IPS-15b (cell line): ENCODE results near the gene SSX2IP.
"Not testable (repeated sequence)": the region's sequence is repeated elsewhere in the genome, so short reads cannot be mapped to it uniquely, and the experiment has no call there.

Experiments used
- H3K27me3 ChIP-seq: one replicate; pipeline ENCODE4 v1.6.1; 2013; ENCODE audit warnings: low read length; ENCODE audit not compliant: control insufficient read depth, insufficient read depth
- H3K36me3 ChIP-seq: one replicate; pipeline ENCODE4 v1.6.1; 2013; ENCODE audit warnings: low read length; ENCODE audit not compliant: control insufficient read depth, insufficient read depth
- H3K4me1 ChIP-seq: one replicate; pipeline ENCODE4 v1.6.1; 2013; ENCODE audit warnings: mild to moderate bottlenecking, low read length; ENCODE audit not compliant: control insufficient read depth, insufficient read depth
- H3K4me3 ChIP-seq: one replicate; pipeline ENCODE4 v1.5.1; 2013; ENCODE audit warnings: low read depth, low read length
- H3K9ac ChIP-seq: one replicate; pipeline ENCODE4 v1.6.1; 2013; ENCODE audit warnings: low read depth, mild to moderate bottlenecking, low read length
- H3K9me3 ChIP-seq: one replicate; pipeline ENCODE4 v1.6.1; 2013; ENCODE audit warnings: mild to moderate bottlenecking, low read length; ENCODE audit not compliant: control insufficient read depth, insufficient read depth

SSX2IP gene

DNA sequence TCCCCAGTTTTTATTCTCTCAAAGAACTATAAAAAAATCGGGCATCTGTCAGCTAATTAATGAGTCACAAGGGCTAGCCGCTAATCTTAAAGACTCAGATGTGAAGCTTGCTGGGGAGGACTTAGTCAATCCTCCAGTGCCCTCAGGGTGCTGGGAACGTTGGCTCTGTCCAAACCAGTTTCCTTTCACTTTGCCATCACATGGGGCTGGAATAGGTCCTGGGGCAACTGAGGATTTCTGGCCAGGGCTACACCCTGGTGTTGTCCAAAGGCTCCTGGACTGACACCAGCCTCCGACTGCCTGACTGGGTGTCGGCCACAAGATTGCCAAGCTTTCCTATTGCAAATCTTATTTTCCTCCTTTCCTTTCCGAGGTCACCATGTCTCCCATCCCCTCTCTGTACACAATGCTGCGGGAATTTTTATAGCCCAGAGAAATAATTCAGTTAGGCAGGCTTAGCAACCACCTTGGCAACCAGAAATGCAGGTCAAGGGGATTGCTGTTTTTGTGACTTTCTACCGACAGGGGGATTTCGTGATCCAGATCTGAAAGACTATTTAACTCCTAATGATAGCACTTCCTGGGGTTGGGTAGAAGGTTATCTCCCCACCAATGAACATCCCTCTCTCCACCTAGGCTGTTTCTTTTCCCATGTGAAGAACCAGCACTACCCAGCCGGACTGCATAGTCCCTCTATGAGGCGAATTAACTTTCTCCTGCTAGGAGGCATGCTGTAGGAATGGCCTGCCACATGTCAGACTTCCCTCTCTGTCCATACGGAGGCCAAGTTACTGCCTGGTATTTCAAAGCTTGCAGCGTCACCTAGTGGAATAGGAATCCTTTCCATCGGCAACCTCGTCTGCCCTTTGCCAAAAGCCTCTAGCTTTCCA is 86.1 kb downstream of the SSX2IP start:
- no peaks in the 10 kb centered on the region for H3K4me1 ChIP-seq
- no peaks in the 10 kb centered on the region for H3K27me3 ChIP-seq
- H3K9ac ChIP-seq = no peak overlapping the region
- H3K4me3 ChIP-seq = no peak overlapping the region
- peaks cover 12% of the 10 kb centered on the region for H3K9me3 ChIP-seq
- H3K36me3 ChIP-seq = no peaks in the 10 kb centered on the region

DNA sequence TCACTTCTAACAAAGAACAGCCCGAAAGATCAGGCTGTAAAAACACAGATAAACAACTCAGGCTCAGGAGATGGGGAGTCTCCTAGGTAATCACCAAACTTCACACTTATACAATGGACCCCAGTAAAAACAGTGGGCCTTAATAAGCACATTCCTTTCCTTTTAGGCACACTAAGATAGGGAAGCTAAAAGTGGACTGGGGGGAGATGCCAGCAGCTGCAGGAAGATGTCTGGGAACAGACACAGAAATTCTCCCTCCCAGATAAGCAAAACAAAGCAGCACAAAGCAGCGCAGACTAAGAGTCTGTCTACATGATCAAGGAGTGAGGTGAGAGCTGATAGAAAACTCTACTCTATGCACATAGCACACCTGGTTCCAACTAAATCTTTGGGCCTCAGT is 87.0 kb downstream of the SSX2IP start:
- Histone ChIP-seq H3K4me3 (no peak overlapping the region), H3K36me3 (no peaks in the 10 kb centered on the region), H3K4me1 (no peaks in the 10 kb centered on the region), H3K27me3 (no peaks in the 10 kb centered on the region), H3K9ac (no peak overlapping the region), H3K9me3 (peaks cover 12% of the 10 kb centered on the region)

DNA sequence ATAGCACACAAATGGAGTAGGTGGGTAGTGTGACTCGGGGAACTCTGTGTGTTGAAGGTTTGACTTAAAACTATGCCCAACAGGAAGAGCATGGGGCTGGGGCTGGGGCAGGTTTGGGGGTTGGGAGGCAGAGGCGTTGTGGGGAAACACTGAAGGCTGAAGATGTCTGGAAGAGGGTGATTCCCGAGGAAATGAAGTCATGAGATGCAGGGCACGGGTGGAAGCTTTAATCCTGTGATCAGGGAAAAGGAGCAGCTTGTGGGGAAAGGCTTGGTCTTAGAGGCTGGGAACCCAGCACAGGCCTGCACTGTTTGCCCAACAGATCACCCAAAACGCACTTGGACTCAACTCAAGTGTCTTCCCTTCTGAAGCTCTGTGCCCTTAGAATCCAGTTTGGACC is 89.5 kb downstream of the SSX2IP start:
- Histone ChIP-seq H3K4me3 (no peak overlapping the region), H3K36me3 (no peaks in the 10 kb centered on the region), H3K4me1 (no peaks in the 10 kb centered on the region), H3K9me3 (peaks cover 11% of the 10 kb centered on the region), H3K27me3 (no peaks in the 10 kb centered on the region), H3K9ac (no peak overlapping the region)

DNA sequence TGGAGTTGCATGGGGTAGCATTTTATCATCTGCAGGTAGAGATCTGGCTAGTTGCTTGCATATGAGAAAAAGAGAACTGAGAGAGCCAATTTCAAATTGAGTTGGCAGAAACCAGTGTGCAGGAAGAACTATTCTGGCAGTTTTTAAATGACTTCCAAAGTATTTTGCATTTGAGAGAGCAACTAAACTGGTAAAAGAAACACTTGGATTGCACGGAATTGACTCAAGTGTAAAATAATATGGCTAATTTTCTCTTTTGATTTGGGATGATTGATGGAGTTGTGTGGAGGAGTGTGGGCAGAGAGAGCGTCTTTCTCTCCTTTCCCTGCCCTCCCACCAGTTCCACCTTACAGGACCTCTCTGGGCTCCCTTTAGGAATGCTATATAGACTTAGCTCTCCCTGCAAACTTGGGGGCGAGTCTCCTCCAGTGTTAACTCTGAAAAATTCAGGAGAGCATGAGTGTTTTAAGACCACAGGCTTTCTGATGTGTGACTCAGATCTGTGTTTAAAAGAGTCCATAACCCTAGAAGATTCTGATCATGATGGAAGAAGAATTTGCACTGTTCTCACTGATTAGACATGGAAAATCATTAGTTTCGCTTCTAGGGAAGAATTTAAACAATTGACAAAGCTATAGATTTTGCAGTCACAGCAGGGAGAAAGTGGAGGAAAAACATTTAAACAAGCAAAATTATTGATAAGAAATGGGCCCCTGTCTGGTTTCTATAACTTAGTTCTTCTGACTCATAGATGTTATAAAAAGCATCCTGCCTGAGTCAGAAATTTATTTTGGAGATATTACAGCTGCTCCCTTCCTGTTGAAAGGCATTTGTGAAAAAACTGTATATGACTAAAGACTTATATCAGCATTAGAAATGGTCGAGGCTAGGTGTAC is 91.2 kb downstream of the SSX2IP start:
- no peak overlapping the region for H3K9ac ChIP-seq
- H3K27me3 ChIP-seq = no peaks in the 10 kb centered on the region
- no peaks in the 10 kb centered on the region for H3K36me3 ChIP-seq
- no peaks in the 10 kb centered on the region for H3K4me1 ChIP-seq
- H3K9me3 ChIP-seq = no peaks in the 10 kb centered on the region
- H3K4me3 ChIP-seq = no peak overlapping the region

DNA sequence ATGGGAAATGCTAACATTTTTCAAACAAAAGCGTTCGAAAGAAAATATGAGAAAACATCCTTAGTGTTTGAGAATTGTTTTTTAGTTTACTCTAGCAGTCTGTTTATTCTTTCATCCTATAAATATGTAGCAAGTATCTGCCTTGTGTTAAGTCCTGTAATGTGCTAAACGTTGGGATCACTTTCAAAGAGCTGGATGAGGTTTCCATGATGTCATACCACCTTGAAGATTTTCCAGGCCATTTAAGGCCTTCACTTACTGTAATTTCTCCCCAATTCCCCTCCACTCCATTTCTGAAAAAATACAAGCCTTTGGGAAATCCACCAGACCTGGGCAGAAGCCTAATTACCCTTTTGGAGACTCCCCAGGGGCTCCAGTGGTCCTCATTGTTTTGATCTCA is 91.8 kb downstream of the SSX2IP start:
- no peaks in the 10 kb centered on the region for H3K4me1 ChIP-seq
- no peaks in the 10 kb centered on the region for H3K27me3 ChIP-seq
- no peaks in the 10 kb centered on the region for H3K36me3 ChIP-seq
- no peak overlapping the region for H3K9ac ChIP-seq
- no peak overlapping the region for H3K4me3 ChIP-seq
- H3K9me3 ChIP-seq = no peaks in the 10 kb centered on the region

DNA sequence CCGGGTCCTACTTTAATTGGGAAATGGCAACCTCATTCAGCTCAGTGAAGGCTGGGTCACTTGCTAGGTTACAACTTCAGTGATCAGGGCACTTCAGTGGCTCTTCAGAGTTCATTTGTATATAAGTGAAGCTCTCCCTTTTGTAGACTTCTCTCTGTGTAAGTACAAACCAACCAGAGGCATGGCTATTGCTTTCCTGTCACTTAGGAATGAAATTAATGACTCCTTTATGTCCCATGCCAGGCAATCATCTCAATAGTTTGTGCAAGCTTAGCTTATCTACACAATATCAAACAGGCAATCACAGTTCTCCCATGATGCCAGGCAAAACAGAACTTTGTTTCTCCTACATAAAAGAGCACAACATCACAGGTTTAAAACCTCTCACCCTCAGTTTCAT is 93.2 kb downstream of the SSX2IP start:
- no peak overlapping the region for H3K4me3 ChIP-seq
- no peaks in the 10 kb centered on the region for H3K36me3 ChIP-seq
- no peaks in the 10 kb centered on the region for H3K4me1 ChIP-seq
- H3K27me3 ChIP-seq = no peaks in the 10 kb centered on the region
- no peaks in the 10 kb centered on the region for H3K9me3 ChIP-seq
- no peak overlapping the region for H3K9ac ChIP-seq

DNA sequence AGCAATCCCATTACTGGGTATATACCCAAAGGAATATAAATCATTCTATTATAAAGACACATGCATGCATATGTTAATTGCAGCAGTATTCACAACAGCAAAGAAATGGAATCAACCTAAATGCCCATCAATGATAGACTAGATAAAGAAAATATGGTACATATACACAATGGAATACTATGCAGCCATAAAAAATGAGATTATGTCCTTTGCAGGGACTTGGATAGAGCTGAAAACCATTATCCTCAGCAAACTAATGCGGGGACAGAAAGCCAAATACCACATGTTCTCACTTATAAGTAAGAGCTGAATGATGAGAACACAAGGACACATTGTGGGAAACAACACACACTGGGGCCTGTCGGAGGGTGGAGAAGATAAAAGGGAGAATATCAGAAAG is 95.3 kb downstream of the SSX2IP start:
- not testable (repeated sequence) for H3K9ac ChIP-seq, H3K27me3 ChIP-seq, H3K4me1 ChIP-seq, H3K4me3 ChIP-seq, H3K36me3 ChIP-seq, H3K9me3 ChIP-seq
